Measurements from ENCODE around the gene FANCM.

DNA sequence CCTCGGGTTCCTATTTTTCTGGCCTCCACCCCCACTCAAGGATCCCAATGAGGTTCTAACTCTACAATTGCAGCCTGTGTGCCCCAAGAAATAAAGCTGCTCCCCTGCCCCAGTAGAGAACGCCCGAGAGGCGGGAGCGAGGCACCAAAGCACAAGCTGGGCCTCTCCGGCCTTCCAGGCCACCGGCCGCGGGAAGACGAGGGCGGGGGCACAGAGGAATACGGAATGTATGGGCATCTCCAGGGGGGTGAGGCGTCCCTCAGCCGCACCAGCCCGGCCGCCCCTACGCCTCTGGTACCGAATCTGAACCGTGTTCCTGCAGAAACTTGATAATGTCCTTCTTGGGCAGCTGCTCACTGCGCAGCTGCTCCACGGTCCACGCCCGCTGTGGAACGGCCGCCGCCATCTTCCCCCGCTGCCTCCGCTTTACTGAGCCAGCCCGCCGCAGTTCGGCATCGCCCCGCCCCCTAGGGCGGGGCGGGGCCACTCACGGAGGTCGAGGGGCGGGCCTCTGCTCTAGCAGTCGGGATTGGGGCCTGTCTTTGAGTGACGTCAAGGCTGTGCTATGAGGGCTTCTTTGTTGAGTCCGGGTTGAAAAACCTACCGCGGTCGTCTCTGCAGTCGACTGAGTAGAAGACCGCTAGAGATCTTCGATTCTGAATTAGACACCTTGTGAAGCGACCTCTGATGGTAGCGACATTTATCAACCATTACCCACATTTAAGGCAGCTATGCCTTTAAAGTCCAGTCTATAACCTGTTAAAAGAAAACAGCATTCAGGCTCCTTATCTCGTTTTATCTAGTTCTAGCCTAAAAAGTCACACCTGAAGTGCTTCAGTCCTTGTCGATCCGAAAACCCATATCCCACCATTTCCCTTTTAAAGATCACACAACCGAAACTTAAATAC, 1.4 kb upstream of the FANCM start, which contains the start of gene FKBP3:
- peak; percentile 80 to 91 for TF ChIP-seq POLR2A (IDR thresholded peaks at IDR 0.05)
- TF ChIP-seq, protein P1, sequence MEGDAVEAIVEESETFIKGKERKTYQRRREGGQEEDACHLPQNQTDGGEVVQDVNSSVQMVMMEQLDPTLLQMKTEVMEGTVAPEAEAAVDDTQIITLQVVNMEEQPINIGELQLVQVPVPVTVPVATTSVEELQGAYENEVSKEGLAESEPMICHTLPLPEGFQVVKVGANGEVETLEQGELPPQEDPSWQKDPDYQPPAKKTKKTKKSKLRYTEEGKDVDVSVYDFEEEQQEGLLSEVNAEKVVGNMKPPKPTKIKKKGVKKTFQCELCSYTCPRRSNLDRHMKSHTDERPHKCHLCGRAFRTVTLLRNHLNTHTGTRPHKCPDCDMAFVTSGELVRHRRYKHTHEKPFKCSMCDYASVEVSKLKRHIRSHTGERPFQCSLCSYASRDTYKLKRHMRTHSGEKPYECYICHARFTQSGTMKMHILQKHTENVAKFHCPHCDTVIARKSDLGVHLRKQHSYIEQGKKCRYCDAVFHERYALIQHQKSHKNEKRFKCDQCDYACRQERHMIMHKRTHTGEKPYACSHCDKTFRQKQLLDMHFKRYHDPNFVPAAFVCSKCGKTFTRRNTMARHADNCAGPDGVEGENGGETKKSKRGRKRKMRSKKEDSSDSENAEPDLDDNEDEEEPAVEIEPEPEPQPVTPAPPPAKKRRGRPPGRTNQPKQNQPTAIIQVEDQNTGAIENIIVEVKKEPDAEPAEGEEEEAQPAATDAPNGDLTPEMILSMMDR (IDR thresholded peaks at IDR 0.05) = peak in 1 of 6 experiments; percentile 7
